A549 (cell line): ENCODE results near the gene ZNF672.
A peak's percentile ranks its signal among the peaks of the same experiment; 100 is the strongest.

Source experiments
- BHLHE40 ChIP-seq: IDR thresholded peaks from 2 replicates; pipeline ENCODE4 v1.6.1; 2012; ENCODE audit warnings: low read depth, low read length, inconsistent platforms
- CHD4 ChIP-seq: fragments of 200-600 bp; sonication (generic); IDR thresholded peaks from 2 replicates; pipeline ENCODE4 v1.6.1; 2016; ENCODE audit warnings: antibody characterized with exemption, mild to moderate bottlenecking, borderline replicate concordance
- CTCF ChIP-seq: fragments of >200 bp; sonication (Bioruptor Twin); formaldehyde crosslinking; IDR thresholded peaks from 3 replicates; pipeline ENCODE4 v1.5.1; 2016
- ELK1 ChIP-seq: fragments of 150-350 bp; IDR thresholded peaks from 2 replicates; pipeline ENCODE4 v1.6.1; 2014; ENCODE audit warnings: low read depth, mild to moderate bottlenecking, low read length
- HDAC2 ChIP-seq: fragments of 200-600 bp; sonication (generic); IDR thresholded peaks from 2 replicates; pipeline ENCODE4 v1.6.1; 2016
- HMGXB4 ChIP-seq: fragments of 250-450 bp; sonication (Bioruptor Pico); IDR thresholded peaks from 2 replicates; pipeline ENCODE4 v1.5.0; 2021; ENCODE audit warnings: mild to moderate bottlenecking, moderate library complexity, borderline replicate concordance
- MAX ChIP-seq: IDR thresholded peaks from 2 replicates; pipeline ENCODE4 v1.6.1; 2012
- MYC ChIP-seq: IDR thresholded peaks from 2 replicates; pipeline ENCODE4 v1.6.1; 2012; ENCODE audit warnings: mild to moderate bottlenecking, inconsistent platforms, low read length, improper control_type of control experiment, borderline replicate concordance
- RARB ChIP-seq: fragments of 250-450 bp; sonication (Bioruptor Pico); IDR thresholded peaks from 2 replicates; pipeline ENCODE4 v1.8.0; 2021; ENCODE audit warnings: mild to moderate bottlenecking, moderate library complexity
- REST ChIP-seq: fragments of 200-600 bp; sonication (generic); IDR thresholded peaks from 2 replicates; pipeline ENCODE4 v1.6.1; 2016; ENCODE audit warnings: antibody characterized with exemption, mild to moderate bottlenecking, moderate library complexity
- SMC3 ChIP-seq: fragments of >200 bp; sonication (Bioruptor Twin); formaldehyde crosslinking; IDR thresholded peaks from 3 replicates; pipeline ENCODE4 v1.6.1; 2018; ENCODE audit warnings: inconsistent platforms
- USF2 ChIP-seq: fragments of 450-650 bp; IDR thresholded peaks from 2 replicates; pipeline ENCODE4 v1.6.1; 2014; ENCODE audit warnings: antibody characterized with exemption

GRCh38 chr1:248838357-248839167, 538 bp downstream of the ZNF672 start:
- TF ChIP-seq MAX (no peak), CTCF (no peak), REST (peak; percentile 36; the same call in 1 of the 2 replicates), CHD4 (no peak), USF2 (no peak), ELK1 (no peak), MYC (no peak), BHLHE40 (no peak), HMGXB4 (CRISPR knock-in tag) (peak; percentile 47; the same call in 1 of the 2 replicates), SMC3 (no peak), RARB (CRISPR knock-in tag) (no peak), HDAC2 (no peak)
